Measurements from ENCODE around the gene GJB1.
A peak's percentile ranks its signal among the peaks of the same experiment; 100 is the strongest.
"Not testable (repeated sequence)": the region's sequence is repeated elsewhere in the genome, so short reads cannot be mapped to it uniquely, and the experiment has no call there.

GJB1 gene

DNA sequence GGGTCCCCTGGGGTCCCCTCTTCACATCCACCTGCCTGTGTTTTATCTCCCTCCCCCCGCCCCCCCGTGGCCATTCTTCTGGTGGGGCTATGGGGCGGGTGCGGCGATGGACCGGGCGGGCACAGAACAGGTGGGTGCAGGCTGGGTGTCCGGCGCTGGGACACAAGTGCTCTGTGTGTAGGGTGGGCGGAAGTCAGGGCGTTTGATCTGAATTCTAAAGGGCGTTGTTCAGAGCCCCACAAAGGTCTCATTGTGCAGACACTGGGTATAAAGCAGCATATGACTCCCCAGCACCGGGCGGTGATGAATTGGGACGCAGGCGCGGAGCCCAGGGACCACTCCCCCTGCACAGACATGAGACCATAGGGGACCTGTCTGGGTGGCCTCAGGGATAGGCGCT lies at the start of gene GJB1:
TSS of gene GJB1 (plus strand) at position 296 of the 400 bp plus-strand sequence. CDS start 484 bp downstream, outside the sequence.
- no peak for DNase-seq

DNA sequence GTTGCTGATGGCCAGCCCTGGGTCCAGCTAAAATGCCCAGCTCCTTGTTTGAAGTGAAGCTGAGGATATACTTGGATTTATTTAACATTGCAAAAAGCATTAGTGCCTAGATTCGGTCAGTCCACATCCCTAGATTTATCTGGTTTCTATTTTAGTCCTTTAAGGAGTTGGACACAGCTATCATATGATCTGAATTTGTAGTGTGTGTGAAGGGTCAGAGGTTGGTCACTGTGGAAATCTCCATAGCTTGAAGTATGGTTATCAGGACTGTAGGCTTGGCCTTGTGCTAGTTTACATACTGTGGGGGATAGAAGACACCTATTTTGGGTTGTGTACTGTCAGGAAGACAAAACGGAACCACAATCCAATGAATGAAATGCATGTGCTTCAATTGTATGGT lies 49.6 kb upstream of the GJB1 start:
- no peak for DNase-seq

DNA sequence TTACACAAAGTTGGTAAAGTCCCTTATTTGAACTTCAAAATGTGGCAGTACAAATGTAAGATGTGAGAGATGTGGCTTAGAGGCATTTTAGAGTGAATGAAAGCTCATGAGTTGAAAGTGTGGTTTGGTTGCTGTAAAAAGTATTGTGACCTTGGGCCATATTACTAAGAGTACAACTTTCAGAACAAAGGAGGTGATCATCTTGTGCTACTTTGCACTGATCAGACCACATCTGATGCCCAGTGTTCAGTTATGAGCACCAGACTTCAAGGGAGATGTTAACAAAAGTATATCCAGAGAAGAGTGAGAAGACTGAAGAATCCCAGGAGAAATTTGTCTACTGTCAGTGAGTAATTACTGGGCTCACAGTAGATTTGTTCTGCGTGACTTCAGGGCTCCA lies 48.2 kb upstream of the GJB1 start:
- DNase-seq = no peak

DNA sequence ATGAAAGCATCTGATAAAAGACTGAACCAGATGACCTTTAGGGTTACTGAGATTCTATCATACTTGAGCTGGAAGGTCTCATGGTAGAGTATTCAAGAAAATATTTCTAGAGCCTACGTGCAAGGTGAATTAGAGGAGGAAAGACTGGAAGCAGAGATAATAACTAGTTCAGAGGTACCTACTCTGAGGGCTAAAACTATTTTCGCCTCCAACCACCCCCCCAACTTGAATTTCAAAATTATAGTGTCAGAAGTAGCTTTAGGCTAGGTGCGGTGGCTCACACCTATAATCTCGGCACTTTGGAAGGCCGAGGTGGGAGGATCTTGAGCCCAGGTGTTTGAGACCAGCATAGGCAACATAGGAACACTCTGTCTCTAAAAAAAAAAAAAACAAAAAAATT lies 47.5 kb upstream of the GJB1 start:
- DNase-seq = no peak

DNA sequence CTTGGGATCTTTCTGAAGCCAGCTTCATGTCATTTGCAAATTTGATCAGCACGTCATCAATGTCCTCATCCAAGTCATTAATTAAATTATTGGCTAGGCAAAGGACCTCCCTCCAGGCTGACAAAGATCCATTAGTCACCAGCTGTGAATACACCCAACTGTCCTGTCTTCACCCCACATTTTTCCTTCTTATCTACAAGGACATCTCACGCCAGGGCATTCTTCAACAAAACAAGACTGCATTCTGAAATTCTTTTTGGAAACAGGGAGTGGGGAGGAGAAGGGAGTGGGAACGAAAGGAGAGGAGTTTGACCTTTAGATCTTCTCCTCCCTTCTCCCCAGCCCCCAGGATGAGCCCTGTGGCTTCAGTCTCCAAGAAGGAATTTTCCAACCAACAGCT lies 45.7 kb upstream of the GJB1 start:
- DNase-seq = no peak

DNA sequence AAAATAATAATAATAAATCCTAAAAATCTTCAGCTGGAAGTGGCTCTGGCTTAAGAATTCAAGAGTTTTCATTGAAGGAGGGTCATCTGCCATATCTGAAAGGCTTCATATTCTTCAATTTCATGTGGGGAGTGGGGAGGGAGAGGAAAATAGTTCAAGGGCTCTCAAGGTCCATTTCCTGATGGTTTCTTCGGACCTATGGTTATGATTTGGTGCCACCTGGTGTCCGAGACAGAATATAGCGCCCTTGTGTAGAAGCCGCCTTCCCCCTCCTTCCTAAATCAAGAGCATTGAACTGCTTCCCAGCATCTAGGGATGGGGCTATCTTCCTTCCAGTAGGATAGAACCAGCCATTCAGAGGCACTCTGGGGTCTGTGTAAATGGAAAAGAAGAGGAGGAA lies 44.1 kb upstream of the GJB1 start:
- peak; percentile 53 for DNase-seq

DNA sequence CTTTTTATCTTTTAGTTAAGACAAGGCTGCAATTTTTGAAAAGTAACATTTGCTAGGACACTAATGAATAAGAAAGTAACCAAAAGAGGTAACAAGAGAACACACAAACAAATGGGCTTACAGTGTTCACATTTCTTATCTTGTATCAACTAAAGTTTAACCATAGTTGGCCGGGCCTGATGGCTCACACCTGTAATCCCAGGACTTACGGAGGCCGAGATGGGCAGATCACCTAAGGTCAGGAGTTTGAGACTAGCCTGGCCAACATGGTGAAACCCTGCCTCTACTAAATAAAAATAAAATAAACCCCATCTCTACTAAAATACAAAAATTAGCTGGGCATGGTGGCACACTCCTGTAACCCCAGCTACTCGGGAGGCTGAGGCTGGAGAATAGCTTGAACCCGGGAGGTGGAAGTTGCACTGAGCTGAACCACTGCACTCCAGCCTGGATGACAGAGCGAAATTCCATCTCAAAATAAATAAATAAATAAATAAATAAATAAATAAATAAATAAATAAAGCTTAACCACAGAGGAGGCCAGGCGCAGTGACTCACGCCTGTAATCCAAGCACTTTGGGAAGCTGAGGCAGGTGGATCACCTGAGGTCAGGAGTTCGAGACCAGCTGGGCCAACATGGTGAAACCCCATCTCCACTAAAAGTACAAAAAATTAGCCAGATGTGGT lies 42.3 kb upstream of the GJB1 start:
- DNase-seq = not testable (repeated sequence)

DNA sequence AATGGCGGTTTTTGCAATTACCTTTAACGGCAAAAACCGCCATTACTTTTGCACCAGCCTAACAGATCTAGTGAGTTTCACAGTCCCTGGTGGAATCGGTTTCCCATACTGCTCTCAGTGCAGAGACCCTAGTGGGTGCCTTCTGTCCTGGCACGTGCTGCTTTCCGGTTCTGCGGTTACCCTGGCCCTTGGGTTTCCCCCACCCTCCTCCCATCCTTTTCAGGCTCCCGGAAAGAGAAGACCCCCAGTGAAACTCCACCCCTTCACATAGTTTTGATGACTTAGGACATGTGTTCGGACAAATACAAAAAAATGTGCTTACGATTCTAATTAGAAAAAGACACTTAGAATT lies 41.5 kb upstream of the GJB1 start:
- peak; percentile 72 for DNase-seq

DNA sequence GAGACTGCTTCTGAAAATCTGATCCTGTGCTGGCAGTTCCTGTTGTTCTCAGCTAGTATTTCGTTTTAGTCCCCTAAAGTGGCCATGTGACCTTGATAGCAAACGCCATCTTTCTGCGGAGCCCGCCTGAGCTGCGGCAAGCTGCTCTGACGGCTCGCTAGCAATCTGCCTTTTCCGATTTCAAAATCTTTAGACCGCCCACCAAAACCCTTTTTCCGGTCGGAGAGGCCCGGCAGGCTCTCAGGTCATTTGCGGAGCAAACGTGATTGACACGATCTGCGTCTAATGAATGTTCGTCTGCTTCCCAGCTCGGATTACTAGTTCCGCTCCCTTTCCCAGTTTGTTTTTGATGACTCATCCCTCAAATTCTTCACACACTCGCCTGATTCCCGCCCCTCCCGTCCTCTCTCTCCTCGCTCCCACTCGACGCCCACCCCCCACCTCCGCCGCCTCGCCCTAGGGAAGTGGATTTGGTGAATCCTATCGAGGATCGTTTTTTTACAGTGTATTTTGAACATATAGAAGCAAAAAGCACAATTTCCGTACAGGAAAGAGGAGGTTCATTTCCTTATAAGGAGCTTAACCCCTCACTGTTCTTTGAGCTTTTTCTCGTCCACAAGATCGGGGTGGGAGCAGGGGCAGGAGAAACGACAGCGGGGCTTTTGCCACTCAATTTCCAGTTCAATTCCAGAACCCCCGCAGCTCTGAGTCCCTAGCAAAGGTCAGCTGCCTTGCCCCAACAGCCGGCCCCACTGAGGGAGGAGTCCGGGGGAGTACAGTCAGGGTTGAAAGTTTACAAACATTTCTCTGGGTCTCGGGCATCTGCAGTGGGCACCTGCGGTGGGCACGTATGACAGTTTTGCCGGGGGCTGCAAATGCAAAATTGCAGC lies 40.9 kb upstream of the GJB1 start:
- peak; percentile 93 for DNase-seq

DNA sequence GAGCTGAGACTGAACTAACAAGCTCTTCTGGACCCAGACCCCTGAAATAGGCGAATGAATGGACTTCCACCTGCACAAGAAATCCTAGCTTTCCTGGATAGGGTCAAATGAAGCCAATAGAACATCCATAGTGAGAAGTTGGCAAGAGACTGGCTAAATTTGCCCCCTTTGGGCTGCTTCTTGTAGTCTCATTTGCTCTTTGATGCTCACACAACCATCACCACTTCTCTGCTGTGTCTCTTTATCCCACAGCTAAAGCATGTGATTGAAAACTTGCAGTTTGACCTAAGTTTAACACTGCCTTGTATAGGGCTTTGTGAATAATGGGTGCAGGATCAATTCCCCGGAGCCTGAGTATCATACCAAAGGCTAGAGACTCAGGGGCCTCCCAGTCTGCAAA lies 40.2 kb upstream of the GJB1 start:
- DNase-seq = no peak

DNA sequence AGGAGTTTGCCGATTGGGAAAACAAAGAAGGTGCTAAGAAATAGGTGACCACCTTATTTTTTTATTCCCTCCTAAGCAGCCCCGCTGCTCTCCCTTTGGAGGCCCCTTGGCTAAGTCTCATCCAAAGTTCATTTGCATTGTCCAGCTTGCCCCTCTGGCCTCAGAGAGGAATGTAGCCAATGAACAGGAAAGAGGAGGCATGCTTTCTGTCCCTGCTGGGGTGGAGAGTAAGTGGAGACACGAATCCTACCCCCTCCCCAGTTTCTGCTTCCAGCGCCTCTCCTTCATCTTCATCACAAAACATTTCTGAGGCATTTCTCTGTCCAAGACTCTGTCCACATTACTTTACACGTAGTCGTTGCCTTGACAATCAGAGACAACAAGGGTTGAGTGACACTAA lies 39.7 kb upstream of the GJB1 start:
- DNase-seq = no peak

DNA sequence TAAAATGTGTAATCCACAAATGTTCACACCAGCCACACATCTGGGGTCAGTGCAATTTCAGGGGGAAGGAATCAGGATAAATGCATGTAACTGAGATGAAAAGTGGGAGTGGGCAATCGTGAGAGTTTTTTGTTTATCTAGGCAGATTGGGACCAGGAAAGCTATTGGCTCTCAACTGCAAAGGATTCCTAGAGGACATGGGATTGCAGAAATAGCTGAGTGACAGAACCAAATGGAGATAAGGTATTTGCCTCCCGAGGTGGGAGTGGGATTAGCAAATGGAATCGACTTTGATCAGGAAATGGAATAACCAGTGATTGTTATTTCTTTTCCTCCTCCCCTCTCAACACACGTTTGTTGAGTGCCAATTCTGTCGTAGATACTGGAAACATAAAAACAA lies 38.9 kb upstream of the GJB1 start:
- DNase-seq = no peak

DNA sequence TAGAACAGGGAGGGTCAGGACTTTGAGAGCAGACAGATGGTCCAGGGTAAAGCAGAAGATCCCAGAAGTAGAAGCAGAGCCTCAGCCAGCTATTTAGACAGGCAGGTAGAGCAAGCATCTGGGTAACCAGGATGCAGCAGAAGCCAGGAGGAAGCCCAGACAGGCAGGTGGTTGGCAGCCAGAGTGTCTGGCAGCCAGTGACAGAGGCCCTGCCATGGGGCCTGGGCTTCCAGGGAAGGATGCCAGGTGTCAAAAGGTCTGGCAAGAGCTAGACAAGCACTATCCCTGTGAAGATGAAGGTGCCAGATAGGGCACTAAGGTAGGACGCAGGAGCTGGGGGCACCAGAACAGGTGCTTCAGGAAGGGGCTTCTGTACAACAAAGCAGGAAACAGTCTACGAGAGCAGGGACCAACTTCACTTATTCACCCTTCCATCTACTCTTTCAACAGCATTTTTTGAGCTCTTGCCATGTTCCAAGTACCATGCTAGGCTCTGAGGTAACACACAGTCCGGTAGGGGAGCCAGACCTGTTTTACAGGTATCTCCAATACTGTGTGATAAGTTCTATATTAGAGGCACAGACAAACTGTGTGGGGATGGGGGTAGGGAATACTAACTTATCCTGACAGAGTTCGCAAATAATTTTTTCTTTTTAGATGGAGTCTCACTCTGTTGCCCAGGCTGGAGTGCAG lies 38.1 kb upstream of the GJB1 start:
- DNase-seq = no peak

DNA sequence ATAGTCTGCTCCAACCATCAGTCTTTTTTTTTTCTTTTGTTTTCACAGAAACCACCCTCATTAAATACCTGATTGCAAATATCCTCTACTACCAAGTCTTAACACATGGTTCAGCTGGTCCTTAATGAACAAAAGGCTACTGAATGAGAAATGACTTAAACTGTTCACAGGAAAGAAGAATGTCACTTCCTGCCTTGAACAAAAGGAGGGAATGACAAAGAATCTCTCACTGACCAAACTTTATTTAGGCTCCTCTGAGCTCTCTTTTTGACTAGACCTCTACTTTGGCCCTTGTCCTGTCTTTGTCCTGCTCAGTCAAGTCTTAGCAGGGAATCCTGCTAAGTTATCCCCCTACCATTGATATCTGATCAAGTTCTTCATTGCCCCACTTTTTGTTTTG lies 31.8 kb upstream of the GJB1 start:
- peak; percentile 10 for DNase-seq

DNA sequence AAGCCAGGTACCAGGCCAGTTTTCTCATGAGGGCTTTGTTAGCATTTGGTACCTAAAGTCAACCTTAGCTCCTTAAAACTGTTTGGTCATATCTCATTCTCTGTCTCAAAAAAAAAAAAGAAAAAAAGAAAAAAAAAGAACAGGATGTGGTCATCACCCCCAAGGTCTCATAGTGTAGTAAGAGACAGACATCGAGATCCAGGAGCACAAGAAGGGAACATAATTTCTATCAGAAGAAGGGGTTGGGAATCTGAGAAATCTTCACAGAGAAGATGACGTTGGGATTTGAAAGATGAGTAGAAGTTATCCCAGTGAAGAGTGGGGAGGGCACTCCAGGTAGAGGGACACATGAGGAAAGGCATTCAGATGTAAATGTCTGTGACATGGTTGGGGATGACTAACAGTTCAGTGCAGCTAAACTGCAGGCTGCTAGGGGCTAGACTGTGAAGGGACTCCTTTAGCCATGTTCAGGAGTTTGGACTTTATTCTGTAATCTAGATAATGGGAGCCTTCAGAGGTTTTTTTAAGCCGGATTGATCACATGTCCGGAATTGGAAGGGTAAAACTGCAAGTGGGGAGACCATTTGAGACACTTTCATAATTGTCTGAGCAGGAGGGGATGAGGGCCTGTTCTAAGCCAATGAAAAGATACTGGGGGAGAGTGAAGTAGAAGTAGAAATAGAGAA lies 26.9 kb upstream of the GJB1 start:
- peak; percentile 26 for DNase-seq

DNA sequence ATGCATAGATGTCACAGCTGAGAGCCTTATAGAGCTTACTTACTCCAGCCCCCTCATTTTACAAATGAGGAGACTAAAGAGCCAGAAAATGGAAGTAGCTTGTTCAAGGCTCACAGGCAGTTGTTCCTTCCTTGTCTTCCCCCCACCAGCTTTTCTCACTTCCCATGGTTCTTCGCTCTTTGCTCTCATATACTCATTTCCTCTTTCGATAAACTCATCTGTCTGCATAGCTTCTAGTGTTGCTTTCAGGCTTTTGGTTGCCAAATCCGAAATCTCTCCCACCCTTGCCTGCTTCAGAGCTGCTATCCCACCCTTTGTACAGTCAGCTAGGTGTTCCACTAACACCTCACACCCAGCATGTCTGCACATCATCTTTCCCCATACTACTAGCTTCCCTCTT lies 25.0 kb upstream of the GJB1 start:
- peak; percentile 48 for DNase-seq

DNA sequence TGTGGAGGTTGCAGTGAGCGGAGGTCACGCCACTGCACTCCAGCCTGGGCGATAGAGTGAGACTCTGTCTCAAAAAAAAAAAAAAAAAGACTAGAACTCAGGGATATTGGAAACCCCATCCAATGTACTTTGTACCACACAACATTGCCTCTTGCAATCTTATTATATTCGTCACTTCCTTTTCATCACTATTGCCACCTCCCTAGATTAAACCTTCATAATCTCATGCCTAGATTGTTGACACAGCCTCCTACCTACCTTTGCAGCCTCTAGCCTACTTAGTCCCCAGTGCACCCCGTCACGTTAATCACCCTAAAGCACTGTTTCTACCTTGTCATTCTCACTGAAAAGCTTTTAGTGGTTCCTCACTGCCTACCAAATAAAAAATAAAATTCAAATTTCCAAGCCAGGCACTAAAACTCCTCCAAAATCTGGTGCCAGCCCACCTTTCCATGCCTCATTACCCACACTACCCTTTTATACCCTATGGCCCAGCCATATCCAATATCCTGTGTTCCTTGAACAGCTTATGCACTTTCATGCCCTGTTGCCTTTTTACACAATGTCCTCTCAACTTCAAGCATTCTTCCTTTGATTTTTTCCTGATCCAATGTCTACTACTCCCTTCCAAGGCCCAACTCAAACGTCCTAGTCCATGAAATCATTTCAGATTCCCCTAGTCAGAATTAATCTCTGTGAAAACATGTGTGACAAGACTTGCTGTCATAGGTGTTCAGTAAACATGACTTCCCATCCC lies 23.6 kb upstream of the GJB1 start:
- no peak for DNase-seq

DNA sequence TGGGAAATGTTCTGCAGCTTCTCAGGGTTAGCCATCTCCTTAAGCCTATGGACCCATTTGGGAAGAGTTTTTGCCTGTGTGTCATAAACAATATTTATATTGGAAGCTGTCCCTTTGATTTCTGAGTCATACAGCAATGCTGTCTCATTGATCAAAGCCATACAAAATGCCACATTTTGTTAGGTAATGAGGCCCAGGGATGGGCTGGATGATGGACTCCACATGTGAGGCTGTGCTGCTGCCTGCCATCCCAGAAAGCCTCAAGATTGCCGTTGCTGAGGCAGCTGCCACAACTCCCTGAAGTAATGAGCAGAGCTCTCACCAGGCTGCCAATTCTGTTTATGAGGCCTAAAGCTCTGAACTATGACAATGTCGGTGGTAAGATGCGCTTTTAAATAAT lies 12.2 kb upstream of the GJB1 start:
- no peak for DNase-seq

DNA sequence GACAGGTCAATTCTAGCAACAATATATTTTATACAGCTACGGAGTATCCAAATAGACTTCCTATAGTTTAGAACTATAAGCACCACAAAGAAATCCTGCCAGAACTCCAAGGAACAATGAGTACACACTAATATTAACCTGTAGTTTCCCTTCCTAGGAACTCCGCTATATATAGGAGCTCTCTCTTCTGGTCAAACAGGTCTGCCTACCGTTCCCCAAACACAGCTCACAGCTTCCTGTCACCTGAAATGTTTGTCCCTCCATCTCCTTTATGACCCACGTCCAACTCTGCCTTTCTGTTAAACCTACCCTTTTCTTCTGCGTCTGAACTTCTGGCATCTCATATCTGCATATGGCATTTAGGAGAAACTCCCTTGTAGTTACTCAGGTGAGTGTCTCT lies 10.5 kb upstream of the GJB1 start:
- no peak for DNase-seq

DNA sequence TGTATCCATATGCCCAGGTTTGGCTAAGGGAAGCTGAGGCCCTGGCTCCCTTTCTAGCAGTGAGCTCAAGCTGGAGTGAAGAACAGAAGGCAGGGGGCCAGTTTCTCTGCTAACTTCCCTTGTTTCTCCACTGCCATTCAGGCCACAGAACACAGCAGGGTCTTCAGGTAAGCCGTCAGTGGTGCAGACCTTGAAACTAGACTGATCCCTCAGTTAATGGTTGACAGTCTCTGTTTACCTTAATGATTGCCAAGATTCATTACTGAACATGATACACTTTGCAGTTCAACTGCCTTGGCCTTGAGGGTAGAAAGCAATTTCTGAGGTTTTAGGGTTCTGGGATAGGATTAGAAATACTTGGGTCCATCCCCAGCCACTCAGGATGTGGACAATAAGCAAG lies 8.9 kb upstream of the GJB1 start:
- DNase-seq = no peak

DNA sequence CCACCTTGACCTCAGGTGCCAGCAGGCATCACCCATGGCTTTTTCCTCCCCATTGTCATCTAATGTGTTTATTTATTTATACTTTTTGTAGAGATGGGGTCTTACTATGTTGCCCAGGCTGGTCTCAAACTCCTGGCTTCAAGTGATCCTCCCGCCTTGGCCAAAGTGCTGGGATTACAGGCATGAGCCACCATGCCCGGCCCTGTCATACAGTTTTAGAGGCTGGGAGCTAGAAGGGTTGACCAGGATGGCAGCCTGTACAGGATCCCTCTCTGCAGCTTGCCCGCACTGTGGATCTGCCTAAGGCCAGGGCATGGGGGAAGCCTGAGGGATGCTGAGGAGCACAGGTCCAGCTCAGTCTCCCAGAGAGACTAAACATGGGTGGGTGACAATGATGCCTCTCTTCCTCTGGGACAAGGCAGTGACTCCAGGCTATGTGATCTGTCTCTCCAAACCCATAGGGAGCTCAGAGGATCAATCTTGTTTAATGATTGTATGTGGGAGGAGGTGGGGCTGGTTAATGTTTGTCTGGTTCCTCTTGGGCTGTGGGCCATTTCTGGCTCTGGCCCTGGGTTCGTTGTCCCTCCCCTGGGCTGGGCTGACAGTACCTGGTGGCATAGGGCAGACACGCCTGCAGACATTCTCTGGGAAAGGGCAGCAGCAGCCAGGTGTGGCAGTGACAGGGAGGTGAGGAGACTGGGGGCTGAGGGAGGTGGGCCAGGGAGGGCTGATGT lies 8.3 kb upstream of the GJB1 start:
- DNase-seq = no peak

Measured in activated CD4-positive, alpha-beta T cell treated with anti-CD3 and anti-CD28 coated beads, Interleukin-2, amount 50 U/mL, for 16 hours (primary cell).